ENCODE measurements around the gene ADGRL4. TPM values are rescaled to one million over a fixed set of nuclear protein-coding genes. Genes with fewer than 3 reads are reported as not detected.

ADGRL4 gene
- total RNA-seq, 4 donors from 2014 or later: 3.2 to 21.8 (median 14.1) TPM

DNA sequence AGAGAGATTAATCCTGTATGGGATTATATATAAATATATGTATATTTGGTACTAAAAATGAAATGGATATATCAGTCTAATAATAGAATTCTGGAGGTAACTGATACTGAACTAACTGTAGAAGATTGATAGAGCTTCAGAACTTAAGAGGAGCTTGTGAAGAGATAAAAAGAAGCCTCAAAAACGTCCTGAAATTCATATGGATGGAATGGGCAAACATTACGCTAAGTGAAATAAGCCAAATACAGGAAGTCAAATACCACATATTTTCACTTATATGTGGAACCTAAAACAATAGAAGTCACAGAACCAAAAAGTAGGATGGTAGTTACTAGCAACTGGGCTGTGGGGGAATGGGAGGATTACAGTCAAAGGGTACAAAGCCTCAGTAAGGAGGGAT, 36.0 kb upstream of the ADGRL4 start:
- TF ChIP-seq, protein P1, sequence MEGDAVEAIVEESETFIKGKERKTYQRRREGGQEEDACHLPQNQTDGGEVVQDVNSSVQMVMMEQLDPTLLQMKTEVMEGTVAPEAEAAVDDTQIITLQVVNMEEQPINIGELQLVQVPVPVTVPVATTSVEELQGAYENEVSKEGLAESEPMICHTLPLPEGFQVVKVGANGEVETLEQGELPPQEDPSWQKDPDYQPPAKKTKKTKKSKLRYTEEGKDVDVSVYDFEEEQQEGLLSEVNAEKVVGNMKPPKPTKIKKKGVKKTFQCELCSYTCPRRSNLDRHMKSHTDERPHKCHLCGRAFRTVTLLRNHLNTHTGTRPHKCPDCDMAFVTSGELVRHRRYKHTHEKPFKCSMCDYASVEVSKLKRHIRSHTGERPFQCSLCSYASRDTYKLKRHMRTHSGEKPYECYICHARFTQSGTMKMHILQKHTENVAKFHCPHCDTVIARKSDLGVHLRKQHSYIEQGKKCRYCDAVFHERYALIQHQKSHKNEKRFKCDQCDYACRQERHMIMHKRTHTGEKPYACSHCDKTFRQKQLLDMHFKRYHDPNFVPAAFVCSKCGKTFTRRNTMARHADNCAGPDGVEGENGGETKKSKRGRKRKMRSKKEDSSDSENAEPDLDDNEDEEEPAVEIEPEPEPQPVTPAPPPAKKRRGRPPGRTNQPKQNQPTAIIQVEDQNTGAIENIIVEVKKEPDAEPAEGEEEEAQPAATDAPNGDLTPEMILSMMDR (IDR thresholded peaks at IDR 0.05): no peak
- TF ChIP-seq POLR2A (IDR thresholded peaks at IDR 0.05): no peak
- Histone ChIP-seq H3K9me3 (peaks cover 0 to 1% (median 0%) of the 10 kb centered on the region in 3 donors), H3K4me3 (no peak overlapping the region), H3K4me1 (no peaks in the 10 kb centered on the region), H3K27ac (no peak overlapping the region), H3K36me3 (no peaks in the 10 kb centered on the region), H3K27me3 (no peaks in the 10 kb centered on the region)
- WGBS, 2 donors: 8 to 50% methylated on average over 2 of the region's 2 CpGs
- intact Hi-C loops (cut with DNase I): no loop called here
- no peak for DNase-seq

DNA sequence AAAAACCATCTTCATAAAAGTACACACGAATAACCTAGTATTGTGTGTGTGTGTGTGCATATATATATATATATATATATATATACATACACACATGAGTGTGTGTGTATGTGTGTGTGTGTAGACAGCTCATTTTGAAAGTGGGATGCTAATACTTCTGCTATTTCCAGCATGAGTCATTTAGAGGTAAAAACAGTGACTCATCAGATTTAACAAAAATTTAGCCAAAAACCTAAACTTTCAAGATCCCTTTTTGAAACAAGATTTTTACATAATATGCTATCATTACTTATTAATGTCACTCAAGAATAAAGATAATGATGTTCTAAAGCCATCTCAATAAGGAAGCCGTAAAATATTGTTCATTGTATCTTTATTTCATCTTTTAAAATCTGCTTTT, 35.6 kb upstream of the ADGRL4 start:
- Histone ChIP-seq H3K27ac (no peak overlapping the region), H3K9me3 (peaks cover 0 to 5% (median 4%) of the 10 kb centered on the region in 3 donors), H3K4me1 (no peaks in the 10 kb centered on the region), H3K27me3 (no peaks in the 10 kb centered on the region), H3K4me3 (no peak overlapping the region), H3K36me3 (no peaks in the 10 kb centered on the region)
- DNase-seq: no peak
- intact Hi-C loops (cut with DNase I): no loop called here
- 29 to 44% methylated on average over 2 of the region's 2 CpGs for WGBS, 2 donors
- no peak for TF ChIP-seq POLR2A (IDR thresholded peaks at IDR 0.05)

- DNase-seq: no peak
Measured at GRCh38 chr1:79041666-79042065, 35.1 kb upstream of the ADGRL4 start.

DNA sequence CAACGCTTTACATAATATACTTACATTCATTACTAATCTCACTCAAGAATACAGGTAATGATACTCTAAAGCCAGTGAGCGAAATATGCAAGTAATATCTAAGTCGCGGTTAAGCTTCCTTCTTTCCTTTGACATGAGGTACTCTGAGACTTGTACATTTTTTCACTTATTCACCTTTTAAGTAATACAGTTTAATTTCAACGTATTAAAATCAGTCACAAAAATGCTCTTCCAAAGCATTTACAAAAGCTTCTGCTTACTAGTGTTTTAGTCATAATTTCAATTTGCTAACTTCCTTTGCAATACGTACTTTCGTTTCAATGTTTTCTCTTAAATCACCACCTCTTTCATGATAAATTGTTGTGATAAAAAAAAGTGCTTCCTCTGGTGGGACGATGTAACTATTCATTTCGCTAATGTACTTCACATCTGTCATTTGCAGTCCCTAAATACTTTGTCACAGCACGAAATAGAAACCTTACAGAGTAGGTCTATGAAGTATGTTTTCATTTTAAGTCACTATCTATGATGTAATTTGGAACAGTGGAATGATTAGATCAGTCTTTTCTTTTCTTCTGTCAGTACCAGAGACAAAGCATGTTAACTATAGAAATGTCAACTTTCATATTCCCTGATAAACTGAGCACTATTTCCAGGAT, 34.0 kb upstream of the ADGRL4 start:
- no peak for TF ChIP-seq POLR2A (IDR thresholded peaks at IDR 0.05)
- TF ChIP-seq, protein P1 (IDR thresholded peaks at IDR 0.05): no peak
- Histone ChIP-seq H3K36me3 (no peaks in the 10 kb centered on the region), H3K27ac (peak overlapping the region in 1 of 4 donors; percentile 14), H3K9me3 (peaks cover 0 to 11% (median 7%) of the 10 kb centered on the region in 3 donors), H3K27me3 (no peaks in the 10 kb centered on the region), H3K4me3 (peak overlapping the region in 1 of 4 donors; percentile 53), H3K4me1 (no peaks in the 10 kb centered on the region)
- 32 to 35% methylated on average over 10 of the region's 10 CpGs for WGBS, 2 donors
- DNase-seq: no peak
- intact Hi-C loops (cut with DNase I): no loop called here

More at GRCh38 chr1:79041666-79042065, 35.1 kb upstream of the ADGRL4 start:
- WGBS, 2 donors: 78 to 81% methylated on average over 3 of the region's 3 CpGs
- Histone ChIP-seq H3K27me3 (no peaks in the 10 kb centered on the region), H3K36me3 (no peaks in the 10 kb centered on the region), H3K4me3 (no peak overlapping the region), H3K4me1 (no peaks in the 10 kb centered on the region), H3K27ac (no peak overlapping the region), H3K9me3 (peaks cover 0 to 10% (median 7%) of the 10 kb centered on the region in 3 donors)
- TF ChIP-seq POLR2A (IDR thresholded peaks at IDR 0.05): no peak
- TF ChIP-seq, protein P1 (IDR thresholded peaks at IDR 0.05): no peak
- intact Hi-C loops (cut with DNase I): no loop called here

DNA sequence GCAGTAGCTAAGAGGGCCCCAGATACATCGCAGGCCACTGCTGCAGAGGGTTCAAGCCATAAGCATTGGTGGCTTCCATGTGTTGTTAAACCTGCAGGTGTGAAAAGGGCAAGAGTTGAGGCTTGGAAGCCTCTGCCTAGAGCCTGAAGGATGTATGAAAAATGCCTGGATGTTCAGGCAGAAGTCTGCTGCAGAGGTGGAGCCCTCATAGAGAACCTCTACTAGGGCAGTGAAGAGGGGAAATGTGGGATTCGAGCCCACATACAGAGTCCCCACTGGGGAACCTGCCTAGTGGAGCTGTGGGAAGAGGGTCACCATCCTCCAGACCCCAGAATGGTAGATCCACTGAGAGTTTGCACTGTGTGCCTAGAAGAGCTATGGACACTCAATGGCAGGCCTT, 30.6 kb upstream of the ADGRL4 start:
- DNase-seq: no peak
- Histone ChIP-seq H3K27me3 (no peaks in the 10 kb centered on the region), H3K9me3 (peaks cover 0 to 11% (median 7%) of the 10 kb centered on the region in 3 donors), H3K36me3 (no peaks in the 10 kb centered on the region), H3K4me1 (no peaks in the 10 kb centered on the region), H3K27ac (no peak overlapping the region), H3K4me3 (no peak overlapping the region)
- no peak for TF ChIP-seq POLR2A (IDR thresholded peaks at IDR 0.05)
- TF ChIP-seq, protein P1 (IDR thresholded peaks at IDR 0.05): no peak
- 56 to 68% methylated on average over 1 to 2 of the region's 2 CpGs for WGBS, 2 donors
- intact Hi-C loops (cut with DNase I): no loop called here

Data from esophagus squamous epithelium (tissue), 5 donors.